NOMO-1 (cell line): Measurements from ENCODE around the gene LBX1.
A peak's percentile ranks its signal among the peaks of the same experiment; 100 is the strongest.
"Not testable (repeated sequence)": the region's sequence is repeated elsewhere in the genome, so short reads cannot be mapped to it uniquely, and the experiment has no call there.

Experiments
- DNase-seq, 2 experiments: peaks; one replicate each; lab custom pipeline; 2025; ENCODE audit not compliant: unreplicated experiment in 2 of 2; lab: John Stamatoyannopoulos, UW

LBX1 gene

DNA sequence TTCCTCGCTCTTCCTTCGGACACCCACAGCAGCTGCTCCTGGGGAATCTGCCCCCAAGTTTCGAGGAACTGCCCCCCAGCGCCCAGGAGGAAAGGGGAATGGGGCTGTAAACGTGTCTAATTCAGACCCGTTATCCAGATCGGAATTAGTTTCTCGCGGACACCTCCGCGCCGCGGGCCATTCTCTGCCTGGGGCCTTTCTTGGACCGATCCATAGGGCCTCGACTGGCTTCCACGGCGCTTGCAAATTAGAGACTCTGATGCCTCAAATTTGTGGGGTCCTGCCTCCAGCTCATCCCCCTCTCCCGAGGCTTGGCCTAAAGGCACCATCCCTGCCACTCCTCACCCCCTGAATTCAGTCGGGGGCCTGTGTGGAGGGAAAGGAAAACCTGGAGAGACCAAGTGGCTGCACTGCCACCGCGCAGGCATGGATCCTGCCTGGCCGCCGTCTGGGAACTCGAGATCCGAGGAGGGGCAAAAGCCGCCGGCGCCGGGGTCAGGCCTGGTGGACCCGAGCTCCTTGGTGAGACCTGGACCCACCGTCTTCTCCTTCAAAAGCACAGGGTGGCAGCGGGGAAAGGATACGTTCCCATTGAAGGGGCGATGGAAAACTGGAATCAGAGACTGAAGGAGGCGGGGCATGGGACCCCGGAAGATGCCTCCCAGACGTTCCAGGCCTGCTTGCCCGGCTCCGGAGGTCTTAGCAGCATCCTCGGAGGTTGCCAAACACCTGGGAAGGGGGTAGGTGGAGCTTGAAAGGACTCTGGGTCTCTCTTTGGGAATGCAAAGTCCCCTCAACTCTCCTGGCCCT is 13.7 kb downstream of the LBX1 start:
- no peak for DNase-seq

DNA sequence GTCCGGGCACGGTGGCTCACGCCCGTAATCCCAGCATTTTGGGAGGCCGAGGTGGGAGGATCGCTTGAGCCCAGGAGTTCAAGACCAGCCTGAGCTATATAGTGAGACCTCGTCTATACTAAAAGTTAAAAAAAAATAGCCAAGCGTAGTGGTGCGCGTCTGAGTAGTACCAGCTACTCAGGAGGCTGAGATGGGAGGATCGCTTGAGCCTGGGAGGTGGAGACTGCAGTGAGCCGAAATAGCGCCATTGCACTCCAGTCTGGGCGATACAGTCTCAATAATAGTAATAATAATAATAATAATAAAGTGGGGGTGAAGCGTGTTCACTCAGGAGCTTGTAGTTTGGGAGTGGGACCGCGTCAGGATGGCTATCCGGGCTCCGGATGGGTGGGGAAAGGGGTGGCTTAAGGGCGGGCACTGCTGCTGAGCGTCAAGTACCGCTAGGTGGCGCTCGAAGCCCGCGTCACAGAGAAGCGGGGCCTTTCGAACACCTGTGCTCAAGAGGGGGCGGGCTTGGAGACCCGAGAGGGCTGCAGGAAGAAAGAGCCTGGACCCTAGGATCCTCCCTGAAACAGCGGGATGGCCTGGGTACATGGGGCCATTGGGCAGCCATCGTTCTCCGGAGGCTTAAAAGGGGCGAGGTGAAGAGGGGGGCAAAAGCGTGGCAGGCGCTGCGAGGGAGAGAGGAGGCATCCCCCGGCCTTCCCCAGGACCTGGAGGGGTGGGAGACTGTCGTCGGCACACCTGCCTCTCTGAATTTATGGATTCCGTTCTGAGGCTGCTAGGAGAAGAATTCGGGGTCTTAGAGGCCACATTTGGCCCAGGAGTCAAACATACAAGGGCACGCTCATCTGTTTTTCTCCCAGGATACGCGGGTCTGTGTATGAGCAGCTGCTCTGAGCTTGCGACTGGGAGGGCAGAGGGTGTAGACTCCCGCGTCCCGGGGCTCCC is 14.5 kb downstream of the LBX1 start:
- peak in 1 of 2 experiments; percentile 38 for DNase-seq

DNA sequence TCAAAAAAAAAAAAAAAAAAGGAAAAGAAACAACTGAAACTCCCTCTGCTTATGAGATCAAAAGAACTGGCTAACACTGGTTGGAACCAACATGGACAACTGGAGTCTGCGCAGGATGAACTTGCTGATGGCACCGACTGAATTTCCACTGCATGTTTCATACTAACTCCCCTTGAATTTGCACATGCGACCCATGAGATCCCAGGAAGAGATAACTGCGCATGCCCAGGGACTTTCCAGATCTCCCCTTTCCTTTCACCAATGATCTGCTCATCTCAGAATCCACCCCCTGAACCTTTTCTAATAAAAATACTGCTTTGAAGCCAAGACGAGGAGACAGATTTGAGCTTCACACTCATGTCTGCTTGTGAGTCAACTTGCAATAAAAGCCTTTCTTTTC is 20.7 kb downstream of the LBX1 start:
- no peak for DNase-seq

DNA sequence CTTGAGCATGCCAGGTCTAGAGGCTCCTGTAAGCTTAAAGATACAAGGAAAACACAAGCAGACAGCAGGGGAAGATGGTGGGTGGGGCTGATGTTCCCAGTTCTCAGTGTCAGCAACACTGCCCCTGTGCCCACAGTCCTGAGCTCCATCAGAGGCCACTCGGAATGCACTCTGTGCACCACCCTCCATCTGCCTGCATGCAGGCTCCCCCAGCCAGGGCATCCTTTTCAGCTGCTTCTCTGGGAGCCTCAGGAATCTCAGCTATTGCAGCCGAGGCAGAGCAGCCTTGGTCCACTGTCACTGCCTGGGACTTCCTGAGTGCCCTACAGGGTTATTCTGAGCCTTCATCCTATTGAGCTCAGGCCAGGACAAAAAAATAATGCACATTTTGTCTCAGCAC is 22.2 kb downstream of the LBX1 start:
- no peak for DNase-seq

DNA sequence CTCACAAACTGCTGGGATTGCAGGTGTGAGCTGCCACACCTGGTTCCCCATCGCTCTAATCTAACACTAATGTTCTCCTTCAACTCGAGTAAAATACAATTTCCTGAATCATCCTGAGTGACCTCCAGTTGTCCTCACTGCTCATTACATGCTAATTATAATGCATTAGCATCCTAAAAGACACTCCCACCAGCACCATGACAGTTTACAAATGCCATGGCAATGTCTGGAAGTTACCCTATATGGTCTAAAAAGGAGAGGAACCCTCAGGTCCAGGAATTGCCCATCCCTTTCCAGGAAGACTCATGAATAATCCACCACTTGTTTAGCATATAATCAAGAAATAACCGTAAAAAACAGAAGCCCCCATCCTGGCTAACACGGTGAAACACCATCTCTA is 26.6 kb downstream of the LBX1 start:
- not testable (repeated sequence) for DNase-seq

DNA sequence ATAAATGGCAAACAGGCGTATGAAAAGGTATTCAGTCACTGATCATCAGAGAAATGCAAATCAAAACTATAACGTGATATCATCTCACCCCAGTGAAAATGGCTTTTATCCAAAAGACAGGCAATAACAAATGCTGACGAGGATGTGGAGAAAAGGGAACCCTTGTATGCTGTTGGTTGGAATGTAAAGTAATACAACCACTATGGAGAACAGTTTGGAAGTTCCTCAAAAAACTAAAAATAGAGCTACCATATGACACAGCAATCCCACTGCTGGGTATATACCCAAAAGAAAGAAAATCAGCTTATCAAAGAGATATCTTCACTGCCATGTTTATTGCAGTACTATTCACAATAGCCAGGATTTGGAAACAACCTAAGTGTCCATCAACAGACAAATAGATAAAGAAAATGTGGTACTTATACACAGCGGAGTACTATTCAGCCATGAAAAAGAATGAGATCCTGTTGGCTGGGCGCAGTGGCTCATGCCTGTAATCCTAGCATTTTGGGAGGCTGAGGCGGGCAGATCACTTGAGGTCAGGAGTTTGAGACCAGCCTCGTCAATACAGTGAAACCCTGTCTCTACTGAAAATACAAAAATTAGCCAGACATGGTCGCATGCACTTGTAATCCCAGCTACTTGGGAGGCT is 30.8 kb downstream of the LBX1 start:
- DNase-seq, result not testable (repeated sequence)

DNA sequence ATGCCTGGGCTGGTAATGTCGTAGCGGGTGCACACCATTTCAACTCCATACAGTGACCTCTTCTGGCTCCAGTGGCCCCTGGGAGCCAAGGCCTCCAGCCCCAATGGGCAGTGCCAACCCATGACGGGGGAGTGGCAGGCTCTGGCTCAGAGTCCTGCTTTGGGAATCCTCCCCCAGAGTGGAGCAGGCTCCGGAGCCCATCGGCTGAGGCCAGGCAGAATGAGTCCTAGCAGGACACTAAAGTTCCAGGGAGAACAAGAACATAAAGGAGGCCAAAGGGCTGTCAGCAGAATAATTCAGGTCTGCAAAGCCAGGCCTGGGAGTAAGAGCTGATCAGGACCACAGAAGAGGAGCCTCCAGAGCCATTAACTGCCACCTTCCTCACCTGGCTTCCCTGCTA is 33.3 kb downstream of the LBX1 start:
- no peak for DNase-seq

DNA sequence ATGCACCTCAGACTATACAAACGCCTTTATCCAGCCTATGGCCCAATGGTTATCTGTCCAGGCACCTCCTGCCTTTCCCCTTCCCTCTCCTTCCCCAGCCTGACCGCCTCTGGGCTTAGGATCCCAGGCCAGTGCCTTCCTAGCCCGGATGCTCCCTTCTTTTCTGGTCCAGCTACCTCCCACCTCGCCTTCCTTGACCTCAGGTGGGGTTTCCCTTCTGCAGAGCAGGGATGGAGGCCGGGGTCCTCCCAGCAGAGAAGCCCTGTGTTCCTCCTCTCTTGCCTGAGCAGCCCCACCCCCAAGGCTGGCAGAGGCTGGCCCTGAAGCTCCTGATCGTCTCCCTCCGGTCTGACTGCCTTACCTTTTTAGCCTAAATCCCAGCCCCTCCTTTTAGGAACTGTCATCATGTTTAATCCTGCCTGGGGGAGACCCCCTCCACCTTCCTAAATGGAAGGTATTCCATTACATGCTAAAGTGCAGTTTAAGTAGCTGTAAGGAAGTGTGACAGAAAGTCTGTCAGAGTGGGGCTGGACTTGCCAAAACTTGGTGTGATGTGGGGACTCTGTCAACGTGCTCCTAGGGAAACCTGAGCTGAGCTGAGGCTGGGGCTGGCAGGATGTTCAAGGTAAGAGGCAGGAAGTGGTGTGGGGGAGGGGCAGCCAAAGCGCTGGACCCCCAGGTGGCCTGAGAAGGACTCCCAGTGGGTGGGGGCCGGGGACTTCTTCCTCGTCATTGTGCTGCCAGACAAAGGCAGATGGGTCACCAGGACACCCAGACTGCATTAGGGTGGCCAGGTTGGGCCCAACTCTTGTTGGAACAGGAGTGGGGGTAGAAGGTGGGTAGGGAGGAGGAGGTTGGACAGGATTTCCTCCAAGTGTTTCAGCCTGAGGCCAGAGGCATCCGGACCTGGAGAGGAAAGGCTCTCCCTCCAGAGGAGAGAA is 39.5 kb downstream of the LBX1 start:
- DNase-seq, result no peak

DNA sequence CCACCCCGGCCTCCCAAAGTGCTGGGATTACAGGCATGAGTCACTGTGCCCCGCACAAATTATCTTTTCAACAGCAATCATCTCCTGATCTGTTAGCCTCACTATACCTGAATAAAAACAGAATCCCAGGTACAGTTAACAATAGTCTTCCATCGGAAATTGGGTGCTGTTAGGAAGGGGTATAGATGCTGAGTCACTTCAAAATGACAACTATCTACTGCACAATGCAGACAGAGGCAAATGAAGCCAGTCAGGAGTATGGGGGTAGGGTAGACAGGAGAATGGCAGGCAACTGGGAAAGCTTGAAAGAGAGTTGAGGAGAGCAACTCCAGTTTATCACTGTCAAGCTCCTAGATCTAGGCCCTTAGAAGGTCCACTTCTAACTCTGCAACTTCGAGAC is 40.3 kb downstream of the LBX1 start:
- DNase-seq, result no peak

DNA sequence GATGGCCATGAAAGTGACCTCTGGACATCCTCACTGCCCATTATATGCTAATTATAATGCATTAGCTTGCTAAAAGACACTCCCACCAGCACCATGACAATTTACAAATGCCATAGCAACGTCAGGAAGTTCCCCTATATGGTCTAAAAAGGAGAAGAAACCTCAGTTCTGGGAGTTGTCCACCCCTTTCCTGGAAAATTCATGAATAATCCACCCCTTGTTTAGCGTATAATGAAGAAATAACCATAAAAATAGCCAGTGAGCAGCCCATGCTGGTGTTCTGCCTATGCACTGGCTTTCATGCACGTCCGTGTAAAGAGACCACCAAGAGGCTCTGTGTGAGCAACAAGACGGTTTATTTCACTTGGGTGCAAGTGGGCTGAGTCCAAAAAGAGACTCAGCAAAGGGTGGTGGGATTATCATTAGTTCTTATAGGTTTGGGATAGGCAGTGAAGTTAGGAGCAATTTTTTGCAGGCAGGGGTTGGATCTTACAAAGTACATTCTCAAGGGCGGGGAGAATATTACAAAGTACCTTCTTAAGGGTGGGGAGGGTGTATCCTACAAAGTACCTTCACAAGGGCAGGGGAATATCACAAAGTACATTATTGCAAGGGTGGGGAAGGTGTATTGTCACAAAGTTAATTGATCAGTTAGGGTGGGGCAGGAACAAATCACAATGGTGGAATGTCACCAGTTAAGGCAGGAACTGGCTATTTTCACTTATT is 45.6 kb downstream of the LBX1 start:
- no peak for DNase-seq

DNA sequence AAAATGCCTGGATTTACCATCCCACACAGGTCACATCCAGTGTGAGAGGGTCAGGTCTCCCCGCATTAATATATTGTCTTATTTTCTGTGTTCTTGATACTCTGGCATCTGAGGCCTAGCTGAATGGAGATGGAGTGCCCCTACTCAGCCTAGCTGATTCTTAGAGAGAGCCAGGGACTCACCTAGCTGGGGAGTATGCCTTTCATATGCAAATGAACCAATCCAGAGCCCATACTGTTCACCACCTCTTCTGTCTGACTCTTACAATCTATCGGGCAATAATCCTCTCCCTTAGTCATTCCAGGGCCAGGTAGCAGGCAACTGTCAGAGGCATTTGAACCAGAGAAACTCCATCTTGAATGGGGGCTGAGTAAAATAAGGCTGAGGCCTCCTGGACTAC is 46.3 kb downstream of the LBX1 start:
- no peak for DNase-seq
